ENCODE measurements around the gene KBTBD8.

DNA sequence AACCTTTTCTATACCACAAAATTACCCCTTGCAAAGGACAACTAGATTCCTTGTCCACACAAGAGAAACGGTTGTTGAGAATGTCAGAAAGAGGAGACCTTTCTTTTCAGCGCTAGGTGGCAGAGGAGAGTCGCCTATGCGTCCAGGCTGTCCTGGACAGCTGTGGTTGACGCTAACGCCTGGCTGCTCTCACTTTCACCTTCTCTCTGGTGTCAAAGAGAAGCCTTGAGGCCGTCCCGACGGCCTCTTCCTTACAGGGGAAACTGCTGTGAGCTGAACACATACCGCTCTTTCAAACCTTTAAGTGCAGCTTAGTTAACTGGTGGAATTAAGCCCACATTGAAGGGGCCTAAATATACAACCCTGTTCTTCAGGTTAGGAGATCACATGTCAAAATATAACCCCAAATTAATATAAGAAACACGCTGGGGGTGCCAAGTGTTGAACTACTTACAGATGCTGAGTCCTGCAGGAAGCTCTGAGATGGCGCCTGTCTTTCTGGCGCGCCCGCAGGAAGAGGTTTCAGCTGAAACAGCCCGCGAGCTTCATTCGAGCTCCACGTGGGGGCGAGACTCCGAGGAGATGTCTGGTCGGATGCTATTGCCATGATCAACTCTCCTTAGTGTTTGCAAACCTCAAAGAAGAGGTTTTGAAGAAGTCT is 26.1 kb upstream of the KBTBD8 start:
- TF ChIP-seq, protein P1, sequence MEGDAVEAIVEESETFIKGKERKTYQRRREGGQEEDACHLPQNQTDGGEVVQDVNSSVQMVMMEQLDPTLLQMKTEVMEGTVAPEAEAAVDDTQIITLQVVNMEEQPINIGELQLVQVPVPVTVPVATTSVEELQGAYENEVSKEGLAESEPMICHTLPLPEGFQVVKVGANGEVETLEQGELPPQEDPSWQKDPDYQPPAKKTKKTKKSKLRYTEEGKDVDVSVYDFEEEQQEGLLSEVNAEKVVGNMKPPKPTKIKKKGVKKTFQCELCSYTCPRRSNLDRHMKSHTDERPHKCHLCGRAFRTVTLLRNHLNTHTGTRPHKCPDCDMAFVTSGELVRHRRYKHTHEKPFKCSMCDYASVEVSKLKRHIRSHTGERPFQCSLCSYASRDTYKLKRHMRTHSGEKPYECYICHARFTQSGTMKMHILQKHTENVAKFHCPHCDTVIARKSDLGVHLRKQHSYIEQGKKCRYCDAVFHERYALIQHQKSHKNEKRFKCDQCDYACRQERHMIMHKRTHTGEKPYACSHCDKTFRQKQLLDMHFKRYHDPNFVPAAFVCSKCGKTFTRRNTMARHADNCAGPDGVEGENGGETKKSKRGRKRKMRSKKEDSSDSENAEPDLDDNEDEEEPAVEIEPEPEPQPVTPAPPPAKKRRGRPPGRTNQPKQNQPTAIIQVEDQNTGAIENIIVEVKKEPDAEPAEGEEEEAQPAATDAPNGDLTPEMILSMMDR (IDR thresholded peaks at IDR 0.05; ENCODE audit: insufficient read depth, low read depth, low read length): peak; percentile 87
- TF ChIP-seq EZH2 (IDR thresholded peaks at IDR 0.05; ENCODE audit: insufficient read depth, low read length): no peak
